Middle frontal gyrus (tissue), 1 donor: ENCODE measurements around the gene SMARCB1.

Experiments used
- DNase-seq: peaks from one replicate; pipeline ENCODE4 v3.0.0-alpha.2; 2015; ENCODE audit warnings: low spot score; ENCODE audit errors: extremely low spot score

Gene SMARCB1

DNA sequence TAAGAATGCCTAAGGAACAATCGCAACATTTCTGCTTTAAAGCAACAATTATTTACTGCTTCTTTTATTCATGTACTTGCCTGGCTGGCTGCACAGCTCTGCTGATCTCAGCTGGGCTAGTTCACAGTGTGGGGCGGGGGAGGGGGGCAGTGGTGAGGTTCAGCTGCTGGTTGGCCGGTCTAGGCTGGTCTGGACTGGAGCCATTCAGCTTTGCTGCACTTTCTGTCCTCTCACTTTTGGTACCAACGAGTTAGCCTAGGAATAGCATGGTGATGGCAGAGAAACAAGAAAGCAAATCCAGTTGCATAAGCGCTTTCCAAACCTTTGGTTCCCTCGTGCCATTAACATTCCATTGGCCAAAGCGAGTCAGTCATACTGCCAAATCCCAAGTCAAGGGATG lies 91.5 kb downstream of the SMARCB1 start:
- DNase-seq = no peak

DNA sequence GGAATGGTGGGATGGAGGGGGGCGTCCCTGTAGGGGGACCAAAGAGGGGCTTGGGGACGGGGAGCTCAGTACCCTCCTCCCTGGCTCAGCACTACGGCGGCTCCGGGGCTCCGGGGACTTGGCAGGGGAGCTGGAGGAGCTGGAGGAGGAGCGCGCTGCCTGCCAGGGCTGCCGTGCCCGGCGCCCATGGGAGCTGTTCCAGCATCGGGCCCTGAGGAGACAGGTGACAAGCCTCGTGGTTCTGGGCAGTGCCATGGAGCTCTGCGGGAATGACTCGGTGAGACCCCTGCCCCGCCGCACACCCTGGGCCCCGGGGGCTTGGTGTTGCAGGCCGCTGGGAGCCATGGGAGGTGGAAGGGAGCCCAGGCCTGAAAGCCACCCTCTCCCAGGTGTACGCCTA lies 95.6 kb downstream of the SMARCB1 start:
- DNase-seq = no peak

DNA sequence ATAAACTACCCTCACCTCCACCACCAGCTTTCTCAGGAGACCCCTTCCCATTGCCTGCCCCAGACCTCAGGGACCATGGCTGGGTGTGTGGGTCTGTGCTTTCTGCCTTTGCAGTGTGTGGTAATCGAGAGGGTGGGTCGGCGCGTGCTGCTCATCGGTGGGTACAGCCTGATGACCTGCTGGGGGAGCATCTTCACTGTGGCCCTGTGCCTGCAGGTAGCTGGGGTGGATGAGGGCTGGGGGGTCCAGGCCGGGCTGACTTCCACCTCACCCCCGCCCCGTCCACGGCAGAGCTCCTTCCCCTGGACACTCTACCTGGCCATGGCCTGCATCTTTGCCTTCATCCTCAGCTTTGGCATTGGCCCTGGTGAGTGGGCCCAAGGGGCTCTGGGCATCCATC lies 96.9 kb downstream of the SMARCB1 start:
- no peak for DNase-seq

DNA sequence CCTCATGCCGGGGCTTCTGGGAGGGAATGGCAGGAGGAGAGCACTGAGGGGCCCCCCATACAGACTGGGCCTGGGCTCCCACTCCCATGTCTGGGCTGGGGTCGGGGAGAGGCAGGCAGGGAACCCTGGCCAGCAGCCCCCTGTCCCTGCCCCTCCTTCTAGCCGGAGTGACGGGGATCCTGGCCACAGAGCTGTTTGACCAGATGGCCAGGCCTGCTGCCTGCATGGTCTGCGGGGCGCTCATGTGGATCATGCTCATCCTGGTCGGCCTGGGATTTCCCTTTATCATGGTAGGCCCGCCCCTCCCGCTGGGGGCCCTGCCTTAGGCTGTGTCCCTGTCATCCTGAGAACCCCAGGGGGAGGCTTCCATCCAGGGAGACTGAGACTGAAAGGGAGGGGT lies 97.4 kb downstream of the SMARCB1 start:
- no peak for DNase-seq
